GM12891 (cell line): Measurements from ENCODE around the gene GRIA3.

ENCODE experiments used
- PAX5 ChIP-seq: IDR thresholded peaks from 2 replicates; pipeline ENCODE4 v1.6.1; 2011; ENCODE audit warnings: low read length, moderate library complexity, mild to moderate bottlenecking; ENCODE audit not compliant: insufficient read depth, severe bottlenecking
- POLR2A ChIP-seq: IDR thresholded peaks from 2 replicates; pipeline ENCODE4 v1.6.1; 2011; ENCODE audit warnings: low read depth, low read length, control low read depth
- POLR2AphosphoS5 ChIP-seq: IDR thresholded peaks from 2 replicates; pipeline ENCODE4 v1.6.1; 2011; ENCODE audit warnings: low read depth, low read length, control low read depth
- POU2F2 ChIP-seq: IDR thresholded peaks from 2 replicates; pipeline ENCODE4 v1.6.1; 2011; ENCODE audit warnings: low read depth, mild to moderate bottlenecking, control low read depth, low read length, moderate library complexity

- no peak for TF ChIP-seq PAX5
- no peak for TF ChIP-seq POLR2A
- no peak for TF ChIP-seq POLR2AphosphoS5
- no peak for TF ChIP-seq POU2F2
Observed at GRCh38 chrX:123357941-123358340, 173.9 kb downstream of the GRIA3 start.
